Adrenal gland (tissue), 12 donors: ENCODE measurements around the gene ADAMTS13. TPM values are rescaled to one million over a fixed set of nuclear protein-coding genes. Genes with fewer than 3 reads are reported as not detected.

ENCODE experiments used
- DNase-seq, 7 donors: peaks; one replicate each; pipeline ENCODE4 v3.0.0-alpha.2; 2019 to 2020
- H3K27ac ChIP-seq, 5 donors: fragments of 200-600 bp; sonication (generic) in 4 of 5; 1 replicate in 3 of 5; 2 replicates in 2 of 5; pipeline versions ENCODE4 v1.5.1 to v1.8.0; 2016 to 2020; ENCODE audit warnings: mild to moderate bottlenecking in 1 of 5
- H3K27me3 ChIP-seq: fragments of 200-600 bp; 2 replicates; pipeline ENCODE4 v1.8.0; 2021
- H3K36me3 ChIP-seq, 2 donors: fragments of 200-600 bp; replicated peaks in 1 of 2; 1 replicate in 1 of 2; 2 replicates in 1 of 2; pipeline versions ENCODE4 v1.5.1 to v1.8.0; 2018 to 2022
- H3K4me1 ChIP-seq, 2 donors: fragments of 200-600 bp; replicated peaks in 1 of 2; 1 replicate in 1 of 2; 2 replicates in 1 of 2; pipeline versions ENCODE4 v1.5.1 to v1.8.0; 2018 to 2021
- H3K4me3 ChIP-seq, 4 donors: fragments of 200-600 bp; sonication (generic) in 3 of 4; one replicate each; pipeline ENCODE4 v1.5.1; 2016 to 2018
- H3K9me3 ChIP-seq, 3 donors: fragments of 200-600 bp; sonication (generic) in 1 of 3; replicated peaks in 1 of 3; 1 replicate in 2 of 3; 2 replicates in 1 of 3; pipeline versions ENCODE4 v1.5.1 to v1.8.0; 2016 to 2021
- POLR2A ChIP-seq, 2 donors: fragments of 450-650 bp; IDR thresholded peaks; one replicate each; pipeline ENCODE4 v1.6.1; 2017; ENCODE audit warnings: antibody characterized with exemption in 2 of 2, mild to moderate bottlenecking in 2 of 2, moderate library complexity in 1 of 2
- WGBS, 4 donors: extraction: QIAGEN DNeasy Blood & Tissue Kit in 2 of 4; methylation state at CpG; one replicate each; pipeline versions ENCODE4 v1.1.5 to v1.1.7; 2013 to 2017; 5-methylcytosine and 5-hydroxymethylcytosine counted together
- intact Hi-C, 2 donors: fragments of 100-400 bp; cut with DNase I; formaldehyde crosslinking; loops; one replicate each; pipeline versions ENCODE4 v1.14.1 to v1.15.0; 2022 to 2023
- polyA plus RNA-seq, 3 donors: library from polyadenylated mRNA; stranded (reverse); fragments of 200-250 nt in 2 of 3; fragments of 350-450 nt in 1 of 3; fragmentation: Illumina TruSeq in 1 of 3; extraction: RNeasy Lipid Tissue Mini Kit (QIAGEN cat#74804) in 1 of 3; gene quantifications; one replicate each; pipeline ENCODE4 v1.2.3, GENCODE V29; 2013 to 2014
- total RNA-seq, 9 donors: library from RNA; depleted of rRNA in 4 of 9; stranded (reverse); fragments of >200 nt in 4 of 9; fragments of 120-200 nt in 1 of 9; fragmentation: NEBNext Ultra II Directional in 1 of 9; extraction: Animal tissue kit (Norgen Biotek cat#: 25700) in 1 of 9; gene quantifications; one replicate each; pipeline versions ENCODE4 v1.1.0 to v1.2.4, GENCODE V29; 2013 to 2023
- TF ChIP-seq, protein P1 (sequence below), 6 experiments: fragments of 450-650 bp in 4 of 6; fragments of 200-600 bp in 2 of 6; sonication (generic) in 1 of 6; IDR thresholded peaks; 1 replicate in 5 of 6; 2 replicates in 1 of 6; pipeline versions ENCODE4 v1.5.1 to v1.8.0; 2016 to 2021; ENCODE audit warnings: antibody characterized with exemption in 6 of 6, mild to moderate bottlenecking in 2 of 6, moderate library complexity in 1 of 6
- donor health status: healthy with polysubstance abuse.
- donor health status: Bipolar disorder and iron deficiency.
- donor health status: DM: yes; HTN: yes; CAD: no.
- donor health status: DM: no; HTN: no; CAD: no.
- donor health status: DM: no; HTN: no; CAD: no.
- donor health status: DM: yes; HTN: yes; CAD: no.

The ADAMTS13 gene
- total and polyA plus RNA-seq, 12 donors, result 0.15 to 19.9 (median 2.0) TPM

DNA sequence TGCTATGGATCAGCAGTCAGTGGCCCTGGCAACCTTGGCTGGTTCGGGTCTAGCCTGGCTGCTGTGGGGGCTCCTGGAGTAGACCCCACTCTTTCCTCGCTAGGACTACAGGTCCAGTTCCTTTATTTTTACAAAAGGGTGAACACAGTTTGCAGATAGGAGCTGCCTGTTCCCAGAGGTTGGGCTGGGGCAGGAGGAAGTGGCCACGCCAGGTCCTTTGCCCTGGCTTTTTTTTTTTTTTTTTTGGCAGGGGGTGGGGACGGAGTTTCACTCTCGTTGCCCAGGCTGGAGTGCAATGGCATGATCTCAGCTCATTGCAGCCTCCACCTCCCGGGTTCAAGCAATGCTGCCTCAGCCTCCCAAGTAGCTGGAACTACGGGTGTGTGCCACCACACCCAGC, 48.8 kb downstream of the ADAMTS13 start:
- intact Hi-C loops, result no loop called here
- Histone ChIP-seq H3K9me3 (no peaks in the 10 kb centered on the region), H3K4me3 (no peak overlapping the region), H3K36me3 (no peaks in the 10 kb centered on the region), H3K4me1 (no peaks in the 10 kb centered on the region), H3K27ac (no peak overlapping the region), H3K27me3 (no peaks in the 10 kb centered on the region)
- no peak for DNase-seq
- no peak for TF ChIP-seq POLR2A (IDR thresholded peaks at IDR 0.05)
- TF ChIP-seq, protein P1, sequence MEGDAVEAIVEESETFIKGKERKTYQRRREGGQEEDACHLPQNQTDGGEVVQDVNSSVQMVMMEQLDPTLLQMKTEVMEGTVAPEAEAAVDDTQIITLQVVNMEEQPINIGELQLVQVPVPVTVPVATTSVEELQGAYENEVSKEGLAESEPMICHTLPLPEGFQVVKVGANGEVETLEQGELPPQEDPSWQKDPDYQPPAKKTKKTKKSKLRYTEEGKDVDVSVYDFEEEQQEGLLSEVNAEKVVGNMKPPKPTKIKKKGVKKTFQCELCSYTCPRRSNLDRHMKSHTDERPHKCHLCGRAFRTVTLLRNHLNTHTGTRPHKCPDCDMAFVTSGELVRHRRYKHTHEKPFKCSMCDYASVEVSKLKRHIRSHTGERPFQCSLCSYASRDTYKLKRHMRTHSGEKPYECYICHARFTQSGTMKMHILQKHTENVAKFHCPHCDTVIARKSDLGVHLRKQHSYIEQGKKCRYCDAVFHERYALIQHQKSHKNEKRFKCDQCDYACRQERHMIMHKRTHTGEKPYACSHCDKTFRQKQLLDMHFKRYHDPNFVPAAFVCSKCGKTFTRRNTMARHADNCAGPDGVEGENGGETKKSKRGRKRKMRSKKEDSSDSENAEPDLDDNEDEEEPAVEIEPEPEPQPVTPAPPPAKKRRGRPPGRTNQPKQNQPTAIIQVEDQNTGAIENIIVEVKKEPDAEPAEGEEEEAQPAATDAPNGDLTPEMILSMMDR (IDR thresholded peaks at IDR 0.05), result no peak
- WGBS, 4 donors, result 63 to 82% (median 76%) methylated on average over 7 of the region's 7 CpGs

DNA sequence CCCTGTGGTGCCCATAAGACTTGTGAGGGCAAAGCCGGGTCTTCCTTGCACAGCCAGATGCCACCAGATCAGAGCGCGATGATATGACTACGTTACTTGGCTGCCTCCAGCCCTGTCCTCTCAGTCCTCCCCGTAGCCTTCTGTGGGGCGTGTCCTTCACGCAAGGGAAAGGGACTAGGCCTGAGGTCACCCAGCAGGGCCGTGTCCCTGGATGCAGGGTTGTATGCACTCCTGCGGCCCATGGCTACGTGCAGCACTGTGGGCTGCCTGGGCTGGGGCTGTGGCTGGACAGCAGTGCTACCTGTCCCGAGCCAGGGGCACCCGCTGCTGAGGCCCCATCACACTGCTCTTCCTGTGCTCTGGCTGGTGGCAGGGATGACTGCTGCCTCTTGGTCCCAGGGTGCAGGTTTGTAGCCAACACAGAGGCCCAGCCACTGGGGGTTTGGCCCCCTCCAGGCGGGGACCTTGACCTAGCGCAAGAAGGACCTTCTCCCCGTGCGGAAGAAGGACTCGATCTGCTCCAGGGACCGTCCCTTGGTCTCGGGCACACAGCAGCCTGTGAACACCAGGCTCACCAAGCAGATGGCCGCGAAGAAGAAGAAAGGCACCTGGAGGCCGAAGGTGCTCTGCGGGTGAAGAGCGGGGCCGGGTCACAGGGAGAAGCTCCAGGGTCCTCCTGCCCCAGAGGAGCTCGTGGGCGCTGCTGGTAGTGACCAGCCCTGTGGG, 49.5 kb downstream of the ADAMTS13 start:
- H3K4me1 ChIP-seq, result no peaks in the 10 kb centered on the region
- no peak overlapping the region for H3K4me3 ChIP-seq
- TF ChIP-seq, protein P1 (IDR thresholded peaks at IDR 0.05), result no peak
- TF ChIP-seq POLR2A (IDR thresholded peaks at IDR 0.05), result no peak
- H3K9me3 ChIP-seq, result no peaks in the 10 kb centered on the region
- H3K27ac ChIP-seq, result no peak overlapping the region
- no peaks in the 10 kb centered on the region for H3K36me3 ChIP-seq
- no peaks in the 10 kb centered on the region for H3K27me3 ChIP-seq
- DNase-seq, result peak in 5 of 7 donors; percentile 62 to 81 (median 64)
- 58 to 85% (median 65%) methylated on average over 16 to 27 of the region's 27 CpGs for WGBS, 4 donors
- intact Hi-C loops, result no loop called here

- no peak overlapping the region for H3K4me3 ChIP-seq
- intact Hi-C loops, result no loop called here
- WGBS, 4 donors, result 78 to 91% (median 86%) methylated on average over 7 to 11 of the region's 11 CpGs
- no peak for DNase-seq
- no peaks in the 10 kb centered on the region for H3K4me1 ChIP-seq
- no peaks in the 10 kb centered on the region for H3K9me3 ChIP-seq
- H3K36me3 ChIP-seq, result no peaks in the 10 kb centered on the region
- no peaks in the 10 kb centered on the region for H3K27me3 ChIP-seq
- TF ChIP-seq POLR2A (IDR thresholded peaks at IDR 0.05), result no peak
- TF ChIP-seq, protein P1 (IDR thresholded peaks at IDR 0.05), result no peak
- H3K27ac ChIP-seq, result no peak overlapping the region
Observed at GRCh38 chr9:133472277-133472645, 50.1 kb downstream of the ADAMTS13 start.

- DNase-seq, result no peak
- Histone ChIP-seq H3K36me3 (no peaks in the 10 kb centered on the region), H3K27me3 (no peaks in the 10 kb centered on the region), H3K4me1 (peaks cover 0 to 1% of the 10 kb centered on the region in 2 donors), H3K4me3 (no peak overlapping the region), H3K9me3 (no peaks in the 10 kb centered on the region), H3K27ac (no peak overlapping the region)
- intact Hi-C loops, result no loop called here
- TF ChIP-seq POLR2A (IDR thresholded peaks at IDR 0.05), result no peak
- TF ChIP-seq, protein P1 (IDR thresholded peaks at IDR 0.05), result no peak
- 80 to 90% (median 82%) methylated on average over 4 to 19 of the region's 19 CpGs for WGBS, 4 donors
Observed at GRCh38 chr9:133472753-133473378, 50.7 kb downstream of the ADAMTS13 start.
